Measurements from ENCODE around the gene TMPO. TPM values are rescaled to one million over a fixed set of nuclear protein-coding genes. Genes with fewer than 3 reads are reported as not detected.

Gene TMPO
- total RNA-seq, 1 experiment from 2014 or later: 176 TPM

DNA sequence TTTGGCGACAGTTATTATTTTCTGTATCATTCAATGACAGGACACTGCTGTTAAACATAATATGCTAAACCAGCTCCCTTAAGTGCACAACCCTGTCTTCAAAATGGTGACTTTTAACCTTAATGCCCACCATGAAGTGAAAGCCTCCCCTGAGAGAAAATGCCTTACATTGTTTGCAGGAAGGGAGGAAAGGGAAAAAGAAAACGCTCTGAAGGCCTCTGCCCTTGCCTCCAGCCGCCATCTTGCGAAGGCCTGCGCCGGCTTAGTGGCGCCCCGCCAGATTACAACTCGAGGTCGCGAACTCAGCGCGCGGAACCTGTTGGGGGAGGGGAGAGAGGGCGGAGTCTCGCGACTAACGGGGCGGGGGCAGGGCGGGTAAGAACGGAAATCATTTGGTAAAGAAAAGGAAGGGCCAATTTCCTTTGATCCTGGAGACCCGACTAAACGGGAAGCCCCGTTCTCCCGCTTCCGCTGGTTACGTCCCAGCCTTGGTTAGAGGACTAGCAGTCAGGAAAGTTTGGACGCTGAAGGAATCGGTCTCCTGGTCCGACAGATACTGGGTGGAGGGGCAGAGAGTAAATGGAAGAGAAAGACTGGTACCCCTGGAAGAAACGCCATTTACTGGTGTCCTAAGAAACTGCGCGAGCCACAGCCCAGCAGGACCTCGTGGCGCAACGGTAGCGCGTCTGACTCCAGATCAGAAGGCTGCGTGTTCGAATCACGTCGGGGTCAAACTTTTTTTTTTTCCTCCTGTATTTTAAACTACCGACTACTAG is 11.6 kb upstream of the TMPO start (continued):
- TF ChIP-seq, protein P1, sequence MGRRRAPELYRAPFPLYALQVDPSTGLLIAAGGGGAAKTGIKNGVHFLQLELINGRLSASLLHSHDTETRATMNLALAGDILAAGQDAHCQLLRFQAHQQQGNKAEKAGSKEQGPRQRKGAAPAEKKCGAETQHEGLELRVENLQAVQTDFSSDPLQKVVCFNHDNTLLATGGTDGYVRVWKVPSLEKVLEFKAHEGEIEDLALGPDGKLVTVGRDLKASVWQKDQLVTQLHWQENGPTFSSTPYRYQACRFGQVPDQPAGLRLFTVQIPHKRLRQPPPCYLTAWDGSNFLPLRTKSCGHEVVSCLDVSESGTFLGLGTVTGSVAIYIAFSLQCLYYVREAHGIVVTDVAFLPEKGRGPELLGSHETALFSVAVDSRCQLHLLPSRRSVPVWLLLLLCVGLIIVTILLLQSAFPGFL (CRISPR knock-in tag; IDR thresholded peaks at IDR 0.05; ENCODE audit: borderline replicate concordance): no peak
- TF ChIP-seq NFYB (CRISPR knock-in tag; conservative IDR thresholded peaks at IDR 0.05; ENCODE audit: low read depth) (no peak), ZNF121 (CRISPR knock-in tag; IDR thresholded peaks at IDR 0.05) (peak; percentile 66; the same call in 1 of the 2 replicates), ZBTB21 (CRISPR knock-in tag; IDR thresholded peaks at IDR 0.05; ENCODE audit: borderline replicate concordance) (no peak), USF1 (CRISPR knock-in tag; IDR thresholded peaks at IDR 0.05) (no peak), CBFB (CRISPR knock-in tag; IDR thresholded peaks at IDR 0.05; ENCODE audit: low read depth) (no peak), JAZF1 (CRISPR knock-in tag; IDR thresholded peaks at IDR 0.05) (no peak), CREB1 (CRISPR knock-in tag; IDR thresholded peaks at IDR 0.05) (no peak), NFATC4 (CRISPR knock-in tag; IDR thresholded peaks at IDR 0.05) (no peak), ZNF396 (CRISPR knock-in tag; IDR thresholded peaks at IDR 0.05; ENCODE audit: borderline replicate concordance) (no peak), JUN (CRISPR knock-in tag; IDR thresholded peaks at IDR 0.05) (no peak), HMGA2 (CRISPR knock-in tag; IDR thresholded peaks at IDR 0.05) (0 out of 2 replicates have a peak, but pooled peaks have one; percentile 5), AFF4 (CRISPR knock-in tag; IDR thresholded peaks at IDR 0.05; ENCODE audit: borderline replicate concordance) (no peak; the same call in 1 of the 2 replicates), IRF2 (CRISPR knock-in tag; IDR thresholded peaks at IDR 0.05; ENCODE audit: borderline replicate concordance, low read depth) (no peak), NR2C2 (CRISPR knock-in tag; IDR thresholded peaks at IDR 0.05) (no peak), SP1 (CRISPR knock-in tag; conservative IDR thresholded peaks at IDR 0.05) (peak; percentile 76), RELA (CRISPR knock-in tag; IDR thresholded peaks at IDR 0.05; ENCODE audit: borderline replicate concordance) (no peak), NR3C1 (CRISPR knock-in tag; conservative IDR thresholded peaks at IDR 0.05; ENCODE audit: low read depth) (no peak)
- TF ChIP-seq, protein P2, sequence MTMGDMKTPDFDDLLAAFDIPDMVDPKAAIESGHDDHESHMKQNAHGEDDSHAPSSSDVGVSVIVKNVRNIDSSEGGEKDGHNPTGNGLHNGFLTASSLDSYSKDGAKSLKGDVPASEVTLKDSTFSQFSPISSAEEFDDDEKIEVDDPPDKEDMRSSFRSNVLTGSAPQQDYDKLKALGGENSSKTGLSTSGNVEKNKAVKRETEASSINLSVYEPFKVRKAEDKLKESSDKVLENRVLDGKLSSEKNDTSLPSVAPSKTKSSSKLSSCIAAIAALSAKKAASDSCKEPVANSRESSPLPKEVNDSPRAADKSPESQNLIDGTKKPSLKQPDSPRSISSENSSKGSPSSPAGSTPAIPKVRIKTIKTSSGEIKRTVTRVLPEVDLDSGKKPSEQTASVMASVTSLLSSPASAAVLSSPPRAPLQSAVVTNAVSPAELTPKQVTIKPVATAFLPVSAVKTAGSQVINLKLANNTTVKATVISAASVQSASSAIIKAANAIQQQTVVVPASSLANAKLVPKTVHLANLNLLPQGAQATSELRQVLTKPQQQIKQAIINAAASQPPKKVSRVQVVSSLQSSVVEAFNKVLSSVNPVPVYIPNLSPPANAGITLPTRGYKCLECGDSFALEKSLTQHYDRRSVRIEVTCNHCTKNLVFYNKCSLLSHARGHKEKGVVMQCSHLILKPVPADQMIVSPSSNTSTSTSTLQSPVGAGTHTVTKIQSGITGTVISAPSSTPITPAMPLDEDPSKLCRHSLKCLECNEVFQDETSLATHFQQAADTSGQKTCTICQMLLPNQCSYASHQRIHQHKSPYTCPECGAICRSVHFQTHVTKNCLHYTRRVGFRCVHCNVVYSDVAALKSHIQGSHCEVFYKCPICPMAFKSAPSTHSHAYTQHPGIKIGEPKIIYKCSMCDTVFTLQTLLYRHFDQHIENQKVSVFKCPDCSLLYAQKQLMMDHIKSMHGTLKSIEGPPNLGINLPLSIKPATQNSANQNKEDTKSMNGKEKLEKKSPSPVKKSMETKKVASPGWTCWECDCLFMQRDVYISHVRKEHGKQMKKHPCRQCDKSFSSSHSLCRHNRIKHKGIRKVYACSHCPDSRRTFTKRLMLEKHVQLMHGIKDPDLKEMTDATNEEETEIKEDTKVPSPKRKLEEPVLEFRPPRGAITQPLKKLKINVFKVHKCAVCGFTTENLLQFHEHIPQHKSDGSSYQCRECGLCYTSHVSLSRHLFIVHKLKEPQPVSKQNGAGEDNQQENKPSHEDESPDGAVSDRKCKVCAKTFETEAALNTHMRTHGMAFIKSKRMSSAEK (CRISPR knock-in tag; IDR thresholded peaks at IDR 0.05; ENCODE audit: borderline replicate concordance): no peak
- TF ChIP-seq, protein P3, sequence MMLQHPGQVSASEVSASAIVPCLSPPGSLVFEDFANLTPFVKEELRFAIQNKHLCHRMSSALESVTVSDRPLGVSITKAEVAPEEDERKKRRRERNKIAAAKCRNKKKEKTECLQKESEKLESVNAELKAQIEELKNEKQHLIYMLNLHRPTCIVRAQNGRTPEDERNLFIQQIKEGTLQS (CRISPR knock-in tag; conservative IDR thresholded peaks at IDR 0.05): no peak
- TF ChIP-seq, protein P4, sequence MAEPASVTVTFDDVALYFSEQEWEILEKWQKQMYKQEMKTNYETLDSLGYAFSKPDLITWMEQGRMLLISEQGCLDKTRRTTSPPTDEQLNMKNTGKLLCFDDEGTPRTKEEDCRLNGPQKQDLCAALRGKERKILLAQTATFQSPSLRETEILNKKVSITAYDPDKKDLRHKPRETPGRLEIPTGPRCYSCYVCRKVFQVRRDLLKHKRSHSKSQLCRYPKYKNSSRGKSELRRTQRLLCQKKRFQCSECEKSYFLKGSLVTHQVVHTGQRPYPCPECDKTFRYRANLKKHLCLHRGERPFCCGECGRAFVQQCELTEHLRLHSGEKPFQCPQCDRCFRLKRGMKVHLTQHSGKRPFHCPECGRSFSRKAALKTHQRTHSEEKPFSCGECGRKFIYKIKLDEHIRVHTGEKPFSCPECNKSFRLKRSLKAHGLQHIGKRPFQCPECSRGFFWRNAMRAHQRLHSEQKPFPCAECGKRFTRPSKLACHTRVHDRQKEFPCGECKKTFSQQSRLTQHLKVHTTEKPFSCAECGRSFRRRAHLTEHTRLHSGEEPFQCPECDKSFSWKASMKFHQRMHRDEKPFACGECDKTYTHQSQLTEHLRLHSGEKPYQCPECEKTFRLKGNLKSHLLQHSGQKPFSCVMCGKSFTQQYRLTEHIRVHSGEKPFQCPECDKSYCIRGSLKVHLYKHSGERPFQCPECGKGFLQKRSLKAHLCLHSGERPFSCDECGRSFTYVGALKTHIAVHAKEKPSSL (CRISPR knock-in tag; conservative IDR thresholded peaks at IDR 0.05): no peak; the same call in 1 of the 2 replicates
- TF ChIP-seq, protein P5, sequence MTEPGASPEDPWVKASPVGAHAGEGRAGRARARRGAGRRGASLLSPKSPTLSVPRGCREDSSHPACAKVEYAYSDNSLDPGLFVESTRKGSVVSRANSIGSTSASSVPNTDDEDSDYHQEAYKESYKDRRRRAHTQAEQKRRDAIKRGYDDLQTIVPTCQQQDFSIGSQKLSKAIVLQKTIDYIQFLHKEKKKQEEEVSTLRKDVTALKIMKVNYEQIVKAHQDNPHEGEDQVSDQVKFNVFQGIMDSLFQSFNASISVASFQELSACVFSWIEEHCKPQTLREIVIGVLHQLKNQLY (CRISPR knock-in tag; IDR thresholded peaks at IDR 0.05): no peak

Measured in WTC11 (cell line).